Measurements from ENCODE around the gene SNAPC1.
"Not testable (repeated sequence)": the region's sequence is repeated elsewhere in the genome, so short reads cannot be mapped to it uniquely, and the experiment has no call there.

DNA sequence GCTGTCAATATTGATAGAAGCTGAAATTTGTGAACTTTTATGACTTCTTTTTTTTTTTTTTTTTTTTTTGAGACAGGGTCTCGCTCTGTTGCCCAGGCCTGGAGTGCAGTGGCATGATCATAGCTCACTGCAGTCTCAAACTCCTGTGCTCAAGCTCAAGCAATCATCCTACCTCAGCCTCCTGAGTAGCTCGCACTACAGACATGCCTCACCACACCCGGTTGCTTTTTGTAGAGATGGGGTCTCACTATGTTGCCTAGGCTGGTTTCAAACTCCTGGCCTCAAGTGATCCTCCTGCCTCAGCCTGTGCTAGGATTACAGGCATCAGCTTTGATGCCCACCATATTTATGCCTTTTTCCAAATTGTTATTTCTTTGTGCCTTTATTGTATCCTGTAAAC is 15.9 kb upstream of the SNAPC1 start:
- TF ChIP-seq POLR2A (IDR thresholded peaks at IDR 0.05), result not testable (repeated sequence)
- TF ChIP-seq, protein P1, sequence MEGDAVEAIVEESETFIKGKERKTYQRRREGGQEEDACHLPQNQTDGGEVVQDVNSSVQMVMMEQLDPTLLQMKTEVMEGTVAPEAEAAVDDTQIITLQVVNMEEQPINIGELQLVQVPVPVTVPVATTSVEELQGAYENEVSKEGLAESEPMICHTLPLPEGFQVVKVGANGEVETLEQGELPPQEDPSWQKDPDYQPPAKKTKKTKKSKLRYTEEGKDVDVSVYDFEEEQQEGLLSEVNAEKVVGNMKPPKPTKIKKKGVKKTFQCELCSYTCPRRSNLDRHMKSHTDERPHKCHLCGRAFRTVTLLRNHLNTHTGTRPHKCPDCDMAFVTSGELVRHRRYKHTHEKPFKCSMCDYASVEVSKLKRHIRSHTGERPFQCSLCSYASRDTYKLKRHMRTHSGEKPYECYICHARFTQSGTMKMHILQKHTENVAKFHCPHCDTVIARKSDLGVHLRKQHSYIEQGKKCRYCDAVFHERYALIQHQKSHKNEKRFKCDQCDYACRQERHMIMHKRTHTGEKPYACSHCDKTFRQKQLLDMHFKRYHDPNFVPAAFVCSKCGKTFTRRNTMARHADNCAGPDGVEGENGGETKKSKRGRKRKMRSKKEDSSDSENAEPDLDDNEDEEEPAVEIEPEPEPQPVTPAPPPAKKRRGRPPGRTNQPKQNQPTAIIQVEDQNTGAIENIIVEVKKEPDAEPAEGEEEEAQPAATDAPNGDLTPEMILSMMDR (IDR thresholded peaks at IDR 0.05), result not testable (repeated sequence)
